Erythroblast (primary cell): ENCODE data around the gene KAT6B.

Source experiments
- GATA1 ChIP-seq: IDR thresholded peaks from 2 replicates; pipeline ENCODE4 v1.6.1; 2011; ENCODE audit warnings: low read depth, mild to moderate bottlenecking, control low read depth, low read length, moderate library complexity
- POLR2A ChIP-seq: IDR thresholded peaks from 2 replicates; pipeline ENCODE4 v1.6.1; 2011; ENCODE audit warnings: mild to moderate bottlenecking, low read length

DNA sequence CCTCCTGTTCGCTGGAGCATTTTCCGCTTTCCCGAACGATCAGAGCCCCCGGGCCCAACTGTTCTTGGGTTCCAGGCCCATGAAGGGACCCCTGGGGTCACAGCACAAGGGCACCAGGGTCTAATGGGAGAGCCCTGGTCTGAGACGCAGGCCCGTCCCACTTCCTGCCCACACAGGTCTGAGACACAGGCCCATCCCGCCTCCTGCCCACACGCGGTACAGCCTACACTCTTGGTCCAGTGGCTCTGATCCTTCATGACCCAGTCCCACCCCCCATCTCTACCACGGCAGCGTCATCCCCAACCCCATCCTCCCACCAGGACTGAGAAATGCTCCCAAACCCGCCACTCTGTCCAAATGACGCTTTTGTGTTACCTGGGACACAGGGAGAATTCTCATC, 246.3 kb downstream of the KAT6B start:
- no peak for TF ChIP-seq POLR2A
- no peak for TF ChIP-seq GATA1
